IMR-90 (cell line): ENCODE results near the gene NDUFAF8. TPM values are rescaled to one million over a fixed set of nuclear protein-coding genes. Genes with fewer than 3 reads are reported as not detected.

Experiments
- ATAC-seq: fragments of 200-7000 bp; cut with Tn5 transposase; 2 replicates; pipeline ENCODE4 v1.9.1; 2020; ENCODE audit warnings: low read depth, mild to moderate bottlenecking, moderate library complexity
- BruUV-seq: library from RNA; stranded (reverse); fragments of 400-500 nt; replicated peaks from 2 replicates; lab custom pipeline; 2021; lab: Mats Ljungman, UMichigan
- CTCF ChIA-PET: fragments of 300-600 bp; formaldehyde crosslinking; extraction: SDS; loops from one replicate; lab custom pipeline; 2021; ENCODE audit warnings: antibody characterized with exemption; lab: Yijun Ruan, JAX
- POLR2A ChIA-PET: fragments of 300-600 bp; sonication (Branson Sonifier 250); formaldehyde crosslinking; loops from one replicate; lab custom pipeline; 2022; ENCODE audit warnings: antibody characterized with exemption; ENCODE audit not compliant: unreplicated experiment; lab: Charles Lee
- DNase-seq: peaks from one replicate; pipeline ENCODE4 v3.0.0; 2013
- H2AFZ ChIP-seq: replicated peaks from 2 replicates; pipeline ENCODE3; 2013; ENCODE audit warnings: low read length, mild to moderate bottlenecking; ENCODE audit not compliant: poor library complexity
- H2AK5ac ChIP-seq: 2 replicates; pipeline ENCODE4 v1.6.1; 2013; ENCODE audit warnings: low read depth, low read length, inconsistent platforms
- H2AK9ac ChIP-seq: replicated peaks from 2 replicates; pipeline ENCODE3; 2013; ENCODE audit warnings: mild to moderate bottlenecking, low read depth, low read length, moderate library complexity; ENCODE audit not compliant: poor library complexity
- H2BK120ac ChIP-seq: 2 replicates; pipeline ENCODE4 v1.6.1; 2013; ENCODE audit warnings: low read depth, low read length, inconsistent platforms
- H2BK15ac ChIP-seq: 3 replicates; pipeline ENCODE4 v1.6.1; 2013; ENCODE audit warnings: low read depth, low read length, inconsistent platforms
- H2BK20ac ChIP-seq: 2 replicates; pipeline ENCODE4 v1.6.1; 2013; ENCODE audit warnings: low read depth, mild to moderate bottlenecking, inconsistent platforms, low read length, moderate library complexity
- H2BK5ac ChIP-seq: 2 replicates; pipeline ENCODE4 v1.6.1; 2013; ENCODE audit warnings: mild to moderate bottlenecking, low read depth, low read length, inconsistent platforms; ENCODE audit not compliant: poor library complexity, severe bottlenecking
- H3K14ac ChIP-seq: replicated peaks from 2 replicates; pipeline ENCODE4 v1.6.1; 2013; ENCODE audit warnings: low read depth, low read length, inconsistent platforms
- H3K18ac ChIP-seq: 2 replicates; pipeline ENCODE4 v1.6.1; 2013; ENCODE audit warnings: low read depth, low read length, control low read depth
- H3K23ac ChIP-seq: 2 replicates; pipeline ENCODE4 v1.6.1; 2013; ENCODE audit warnings: low read depth, low read length, inconsistent platforms
- H3K27ac ChIP-seq: 2 replicates; pipeline ENCODE4 v1.5.1; 2013; ENCODE audit warnings: mild to moderate bottlenecking, control low read depth, low read length; ENCODE audit not compliant: insufficient read depth
- H3K27me3 ChIP-seq: 2 replicates; pipeline ENCODE4 v1.6.1; 2013; ENCODE audit warnings: low read length; ENCODE audit not compliant: control insufficient read depth, insufficient read depth
- H3K36me3 ChIP-seq: 2 replicates; pipeline ENCODE4 v1.6.1; 2013; ENCODE audit warnings: low read length, mixed read lengths; ENCODE audit not compliant: control insufficient read depth, insufficient read depth
- H3K4ac ChIP-seq: 2 replicates; pipeline ENCODE4 v1.6.1; 2013; ENCODE audit warnings: low read depth, low read length, inconsistent platforms
- H3K4me1 ChIP-seq: 2 replicates; pipeline ENCODE4 v1.6.1; 2013; ENCODE audit warnings: low read length, mixed read lengths; ENCODE audit not compliant: control insufficient read depth, insufficient read depth
- H3K4me2 ChIP-seq: 2 replicates; pipeline ENCODE4 v1.6.1; 2013; ENCODE audit warnings: low read depth, mild to moderate bottlenecking, control low read depth, low read length, moderate library complexity
- H3K4me3 ChIP-seq: 2 replicates; pipeline ENCODE4 v1.5.1; 2013; ENCODE audit warnings: low read depth, mild to moderate bottlenecking, control low read depth, low read length, moderate library complexity; ENCODE audit not compliant: insufficient read depth
- H3K56ac ChIP-seq: 2 replicates; pipeline ENCODE4 v1.6.1; 2013; ENCODE audit warnings: low read length, inconsistent platforms; ENCODE audit not compliant: insufficient read depth; ENCODE audit errors: extremely low read depth
- H3K79me1 ChIP-seq, 2 experiments: 2 replicates each; pipeline ENCODE4 v1.6.1; 2013; ENCODE audit warnings: low read length in 2 of 2, inconsistent platforms in 1 of 2, low read depth in 1 of 2
- H3K9ac ChIP-seq: 2 replicates; pipeline ENCODE4 v1.6.1; 2013; ENCODE audit warnings: low read depth, low read length, control low read depth
- H3K9me1 ChIP-seq: 2 replicates; pipeline ENCODE4 v1.6.1; 2013; ENCODE audit warnings: low read length, inconsistent platforms; ENCODE audit not compliant: insufficient read depth
- H3K9me3 ChIP-seq: 2 replicates; pipeline ENCODE4 v1.6.1; 2013; ENCODE audit warnings: low read length; ENCODE audit not compliant: control insufficient read depth, insufficient read depth
- H4K20me1 ChIP-seq: 2 replicates; pipeline ENCODE4 v1.6.1; 2013; ENCODE audit warnings: low read length, inconsistent platforms; ENCODE audit not compliant: insufficient read depth
- H4K5ac ChIP-seq: 2 replicates; pipeline ENCODE4 v1.6.1; 2013; ENCODE audit warnings: mild to moderate bottlenecking, low read depth, low read length, control low read depth
- H4K8ac ChIP-seq, 2 experiments: 2 replicates each; pipeline ENCODE4 v1.6.1; 2013; ENCODE audit warnings: low read depth in 2 of 2, low read length in 2 of 2, control low read depth in 1 of 2, inconsistent platforms in 1 of 2
- H4K91ac ChIP-seq: 2 replicates; pipeline ENCODE4 v1.6.1; 2013; ENCODE audit warnings: low read depth, low read length, inconsistent platforms; ENCODE audit not compliant: insufficient read depth
- CEBPB ChIP-seq: IDR thresholded peaks from 2 replicates; pipeline ENCODE4 v1.6.1; 2012; ENCODE audit warnings: low read depth, low read length, improper control_type of control experiment
- MAFK ChIP-seq: IDR thresholded peaks from 2 replicates; pipeline ENCODE4 v1.6.1; 2012; ENCODE audit warnings: low read depth, low read length, improper control_type of control experiment
- NFE2L2 ChIP-seq: fragments of 150-350 bp; IDR thresholded peaks from 2 replicates; pipeline ENCODE4 v1.6.1; 2016; ENCODE audit warnings: low read depth, mild to moderate bottlenecking, low read length
- WGBS, 2 experiments: methylation state at CpG; one replicate each; pipeline versions ENCODE4 v1.1.5 to v1.1.7; 2013; ENCODE audit warnings: missing lambda C conversion rate in 2 of 2; ENCODE audit not compliant: insufficient read length in 1 of 2; ENCODE audit errors: extremely low coverage in 2 of 2; 5-methylcytosine and 5-hydroxymethylcytosine counted together
- dilution Hi-C: fragments of 300-500 bp; cut with HindIII; formaldehyde crosslinking; loops from one replicate; pipeline ENCODE4 v1.14.3; 2018; ENCODE audit warnings: low sequenced_read_pairs; ENCODE audit not compliant: unreplicated experiment
- in situ Hi-C: fragments of 300-500 bp; cut with MboI; formaldehyde crosslinking; loops from 3 replicates; pipeline ENCODE4 v1.14.3; 2019; ENCODE audit warnings: low sequenced_read_pairs, inconsistent platforms, mixed read lengths
- intact Hi-C: fragments of 100-400 bp; cut with micrococcal nuclease; formaldehyde crosslinking; loops from 2 replicates; pipeline ENCODE4 v1.10.0; 2022
- polyA plus RNA-seq, 3 experiments: library from polyadenylated mRNA; depleted of rRNA; stranded (reverse); fragments of >200 nt; gene quantifications; 2 replicates each; pipeline ENCODE4 v1.2.3, GENCODE V29; 2012; ENCODE audit warnings: low replicate concordance in 1 of 3
- total RNA-seq: library from RNA; depleted of rRNA; stranded (reverse); fragments of >200 nt; gene quantifications from 2 replicates; pipeline ENCODE4 v1.2.3, GENCODE V29; 2012
- TF ChIP-seq, protein P1 (sequence below): fragments of 150-350 bp; IDR thresholded peaks from 2 replicates; pipeline ENCODE4 v1.6.1; 2016; ENCODE audit warnings: low read depth, mild to moderate bottlenecking, low read length, moderate library complexity, borderline replicate concordance

NDUFAF8 gene
- total and polyA plus RNA-seq, 2 of the 4 experiments (the other 2 are of a cell fraction), result 11.1 to 65.0 TPM

DNA sequence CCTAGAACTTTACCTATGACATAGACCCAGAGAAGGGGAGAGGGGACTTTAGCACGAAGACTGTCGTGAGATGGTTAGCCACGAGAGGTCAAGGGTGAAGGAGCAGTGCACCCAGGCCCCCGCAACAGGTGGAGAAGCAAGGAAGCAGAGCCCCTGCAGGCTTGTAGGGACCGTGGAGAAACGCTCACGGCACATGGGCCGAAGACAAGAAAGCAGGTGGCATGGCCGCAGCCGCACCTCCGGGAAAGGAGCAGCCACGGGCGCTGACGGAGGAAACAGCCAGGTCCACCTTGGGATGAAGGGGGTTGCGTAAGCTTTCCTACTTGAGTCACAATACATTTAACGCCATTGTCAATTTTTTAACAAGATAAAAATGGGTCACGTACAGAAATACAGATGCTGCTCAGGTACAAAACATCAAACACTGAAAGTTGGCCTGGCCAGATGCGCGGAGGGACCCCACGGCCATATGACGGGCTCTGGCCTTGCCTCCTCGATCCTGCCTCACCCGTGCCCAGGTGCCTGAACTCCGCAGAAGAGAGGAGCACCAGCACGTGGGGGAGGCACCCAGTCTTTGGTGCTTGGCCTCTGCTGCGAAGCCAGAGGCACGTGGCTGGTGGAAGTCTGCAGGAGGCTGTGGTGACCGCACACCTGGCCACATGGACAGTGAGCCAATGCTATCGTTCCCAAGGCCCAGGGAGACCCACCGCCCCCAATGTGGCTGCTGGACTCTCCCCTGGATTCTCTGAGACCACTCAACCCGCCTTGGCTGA is 34.8 kb downstream of the NDUFAF8 start:
- no peak for ATAC-seq
- Histone ChIP-seq H3K79me1 (peaks cover 7 to 28% of the 10 kb centered on the region in 2 experiments), H2BK5ac (no peak overlapping the region), H3K27me3 (no peaks in the 10 kb centered on the region), H2AFZ (no peak overlapping the region), H3K4me1 (peaks cover 11% of the 10 kb centered on the region), H3K27ac (no peak overlapping the region), H2AK5ac (no peak overlapping the region), H3K9me1 (no peaks in the 10 kb centered on the region; the same call in 1 of the 2 replicates), H4K91ac (no peak overlapping the region), H3K18ac (no peak overlapping the region), H3K9ac (no peak overlapping the region), H4K20me1 (peaks cover 22% of the 10 kb centered on the region), H2BK20ac (no peak overlapping the region), H3K56ac (no peak overlapping the region), H3K4ac (no peak overlapping the region), H4K8ac (no peak overlapping the region), H2AK9ac (no peak overlapping the region), H3K36me3 (peaks cover 62% of the 10 kb centered on the region), H2BK15ac (no peak overlapping the region), H3K23ac (no peak overlapping the region), H3K4me2 (no peak overlapping the region), H3K9me3 (no peaks in the 10 kb centered on the region), H3K14ac (no peak overlapping the region), H4K5ac (no peak overlapping the region), H3K4me3 (no peak overlapping the region), H2BK120ac (no peak overlapping the region)
- TF ChIP-seq, protein P1, sequence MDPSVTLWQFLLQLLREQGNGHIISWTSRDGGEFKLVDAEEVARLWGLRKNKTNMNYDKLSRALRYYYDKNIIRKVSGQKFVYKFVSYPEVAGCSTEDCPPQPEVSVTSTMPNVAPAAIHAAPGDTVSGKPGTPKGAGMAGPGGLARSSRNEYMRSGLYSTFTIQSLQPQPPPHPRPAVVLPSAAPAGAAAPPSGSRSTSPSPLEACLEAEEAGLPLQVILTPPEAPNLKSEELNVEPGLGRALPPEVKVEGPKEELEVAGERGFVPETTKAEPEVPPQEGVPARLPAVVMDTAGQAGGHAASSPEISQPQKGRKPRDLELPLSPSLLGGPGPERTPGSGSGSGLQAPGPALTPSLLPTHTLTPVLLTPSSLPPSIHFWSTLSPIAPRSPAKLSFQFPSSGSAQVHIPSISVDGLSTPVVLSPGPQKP, result no peak
- TF ChIP-seq MAFK, result no peak
- TF ChIP-seq NFE2L2, result no peak
- TF ChIP-seq CEBPB, result no peak
- BruUV-seq, result no TSS peak
- CTCF ChIA-PET, result no interaction called here
- in situ Hi-C loops, result no loop called here
- intact Hi-C loops, result no loop called here
- POLR2A ChIA-PET, result no interaction called here
- 94% methylated on average over 9 of the region's 31 CpGs; no CpG with 5 or more reads in 1 of the 2 experiments for WGBS, 2 experiments
- dilution Hi-C loops, result no loop called here
- DNase-seq, result no peak
